ENCODE results near the gene ABCC3. TPM values are rescaled to one million over a fixed set of nuclear protein-coding genes. Genes with fewer than 3 reads are reported as not detected.

The ABCC3 gene
- total and polyA plus RNA-seq, 2 of the 8 experiments (the other 6 are each of a cell fraction or from before 2014, with no cell fraction given) = 0.35 to 0.37 TPM

GRCh38 chr17:50668838-50669581 is 34.3 kb downstream of the ABCC3 start (continued):
- TF ChIP-seq CHD7 (IDR thresholded peaks at IDR 0.05; ENCODE audit: insufficient replicate concordance, low read length) (no peak), FOSL1 (IDR thresholded peaks at IDR 0.05; ENCODE audit: insufficient read depth, low read depth, low read length) (no peak), ZNF274 (IDR thresholded peaks at IDR 0.05; ENCODE audit: borderline replicate concordance, extremely low read depth, low read length) (no peak), GTF2F1 (IDR thresholded peaks at IDR 0.05; ENCODE audit: borderline replicate concordance, low read depth, low read length) (no peak), SUZ12 (IDR thresholded peaks at IDR 0.05; ENCODE audit: low read length) (no peak)

Measured in H1 (cell line).